GM18519 (cell line): ENCODE data around the gene PDLIM3.
"Not testable (repeated sequence)": the region's sequence is repeated elsewhere in the genome, so short reads cannot be mapped to it uniquely, and the experiment has no call there.

Experiments
- ATAC-seq: cut with Tn5 transposase; IDR thresholded peaks from one replicate; pipeline ENCODE4 v1.9.1; 2021; ENCODE audit warnings: mild to moderate bottlenecking, moderate library complexity; ENCODE audit not compliant: unreplicated experiment, low FRiP score

The PDLIM3 gene

DNA sequence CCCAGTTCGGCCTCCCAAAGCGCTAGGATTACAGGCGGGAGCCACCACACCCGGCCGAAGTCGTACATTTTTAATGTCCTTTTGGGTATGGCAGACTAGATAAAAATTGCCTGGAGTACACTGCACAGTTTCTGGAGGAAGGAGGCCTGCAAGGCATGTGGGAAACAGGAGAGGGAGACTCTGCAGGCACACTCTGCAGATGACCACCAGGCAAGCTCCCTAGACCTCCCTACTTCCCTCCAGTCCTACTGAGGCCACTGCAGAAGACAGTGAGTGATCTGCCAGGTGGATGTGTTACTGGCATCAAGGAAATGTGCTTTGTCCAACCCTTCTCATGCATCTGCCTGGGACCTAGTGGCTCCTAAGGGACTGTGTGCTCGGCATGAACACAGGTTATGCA is 11.4 kb downstream of the PDLIM3 start:
- ATAC-seq, result no peak

DNA sequence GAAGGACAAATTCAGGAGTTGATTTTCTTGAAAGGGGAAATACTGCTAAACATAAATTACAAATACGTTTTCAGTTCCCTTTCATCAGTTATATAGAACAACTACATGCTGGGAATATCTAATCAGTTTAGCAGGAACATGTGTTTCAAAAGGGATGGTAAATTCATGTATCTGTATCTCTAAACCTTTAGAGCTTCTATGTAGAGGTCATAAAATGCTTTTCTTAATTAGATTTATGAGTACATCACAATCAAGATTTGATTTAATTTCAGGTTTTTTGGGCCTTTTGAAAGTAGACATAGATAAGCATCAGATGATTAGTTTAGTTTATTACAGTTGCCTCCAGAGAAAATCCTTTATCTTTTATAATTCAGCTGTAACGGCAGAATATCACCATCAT is 12.9 kb downstream of the PDLIM3 start:
- ATAC-seq, result no peak

DNA sequence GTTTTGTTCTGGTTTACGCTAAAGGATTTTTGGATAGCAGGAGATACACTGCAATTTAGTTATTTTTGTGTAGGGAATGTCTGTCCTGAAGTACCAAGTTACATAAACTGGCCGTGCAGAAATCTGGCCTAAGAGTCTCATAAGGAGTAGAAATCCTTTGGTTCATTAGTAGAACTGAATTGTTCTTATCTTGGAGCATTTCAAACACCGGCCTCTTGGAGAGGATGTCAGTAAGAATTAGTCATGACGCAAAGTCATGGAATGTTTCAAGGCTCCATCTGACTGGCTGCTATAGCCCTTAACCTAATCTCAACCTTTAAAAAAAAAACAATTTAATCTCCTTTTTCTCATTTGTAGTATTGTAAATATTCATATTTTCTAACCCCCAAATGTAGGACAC is 15.2 kb downstream of the PDLIM3 start:
- no peak for ATAC-seq

DNA sequence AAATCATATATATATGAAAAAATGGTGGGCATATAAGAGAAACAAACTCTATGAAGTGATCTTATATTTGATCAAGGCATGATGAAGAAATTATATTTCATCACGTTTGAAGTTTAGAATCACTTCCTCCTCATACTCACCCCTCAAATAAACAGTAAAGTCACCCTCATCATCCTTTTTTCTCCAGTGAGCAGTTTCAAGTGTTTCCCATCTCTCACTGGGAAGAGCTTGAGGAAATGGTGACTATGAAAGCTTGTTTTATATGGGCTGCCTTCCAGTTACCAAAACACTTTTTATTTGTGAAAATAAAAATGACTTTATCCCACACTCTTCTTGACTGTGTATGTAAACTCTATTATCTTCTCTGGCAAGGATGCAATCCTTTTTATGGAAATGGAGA is 16.8 kb downstream of the PDLIM3 start:
- ATAC-seq, result no peak

DNA sequence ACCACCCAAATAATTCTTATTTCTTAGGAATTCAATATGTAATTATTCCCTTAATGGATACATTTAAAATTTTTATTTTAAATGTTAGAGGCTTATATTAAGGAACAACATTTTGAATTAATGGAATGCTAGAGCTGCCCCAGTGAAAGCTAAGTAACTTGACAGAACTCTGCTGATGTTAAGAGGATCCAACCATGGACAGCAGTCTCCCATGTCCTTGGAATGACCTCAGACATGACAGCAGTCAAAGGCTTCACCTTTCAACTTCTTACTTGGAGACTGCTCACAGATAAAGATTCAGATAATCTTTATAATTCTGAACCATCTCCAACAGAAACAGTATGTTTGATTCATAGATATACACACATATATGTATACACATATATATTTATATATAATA is 17.2 kb downstream of the PDLIM3 start:
- no peak for ATAC-seq

DNA sequence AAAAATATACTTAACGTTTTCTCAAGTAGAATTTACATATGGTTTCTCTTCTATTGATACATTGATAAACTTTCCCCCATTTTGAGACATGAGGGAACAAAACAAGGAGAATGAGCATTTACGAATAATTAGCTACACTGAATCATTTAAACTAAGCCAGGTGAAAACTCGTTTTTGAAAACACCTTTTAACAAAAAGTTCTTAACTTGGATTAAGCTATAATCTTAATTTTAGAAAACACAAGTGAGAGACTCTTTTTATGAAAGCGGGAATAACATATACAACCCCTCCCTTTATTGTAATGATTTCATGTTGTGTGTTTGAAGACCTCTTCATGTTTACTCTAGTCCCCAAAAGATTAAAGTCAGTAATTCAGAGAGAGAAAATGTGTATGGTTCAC is 20.1 kb downstream of the PDLIM3 start:
- ATAC-seq, result no peak

DNA sequence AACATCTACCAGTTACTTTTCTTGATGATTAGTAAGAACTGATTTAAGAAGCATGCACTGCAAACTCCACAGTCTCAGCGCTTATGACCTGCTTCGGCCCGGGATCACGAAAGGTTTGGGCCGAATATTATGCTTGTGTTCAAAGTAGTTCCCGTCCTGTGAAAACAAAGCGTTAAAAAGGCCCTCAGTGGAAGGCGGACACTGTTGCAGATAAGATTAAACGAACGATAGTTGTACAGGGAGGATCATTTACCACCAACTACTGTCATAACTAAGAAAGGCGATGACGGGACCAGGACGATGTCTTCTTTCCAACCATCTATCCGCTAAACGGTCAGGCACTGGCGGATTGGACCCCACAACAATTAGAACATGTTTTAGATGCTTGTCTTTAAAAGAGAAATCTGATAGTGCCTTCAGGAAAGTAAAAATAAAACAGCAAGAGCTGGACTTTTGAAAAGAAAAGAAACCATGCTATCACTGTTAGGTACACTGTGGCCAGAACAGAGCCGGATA is 21.1 kb downstream of the PDLIM3 start:
- ATAC-seq, result no peak

DNA sequence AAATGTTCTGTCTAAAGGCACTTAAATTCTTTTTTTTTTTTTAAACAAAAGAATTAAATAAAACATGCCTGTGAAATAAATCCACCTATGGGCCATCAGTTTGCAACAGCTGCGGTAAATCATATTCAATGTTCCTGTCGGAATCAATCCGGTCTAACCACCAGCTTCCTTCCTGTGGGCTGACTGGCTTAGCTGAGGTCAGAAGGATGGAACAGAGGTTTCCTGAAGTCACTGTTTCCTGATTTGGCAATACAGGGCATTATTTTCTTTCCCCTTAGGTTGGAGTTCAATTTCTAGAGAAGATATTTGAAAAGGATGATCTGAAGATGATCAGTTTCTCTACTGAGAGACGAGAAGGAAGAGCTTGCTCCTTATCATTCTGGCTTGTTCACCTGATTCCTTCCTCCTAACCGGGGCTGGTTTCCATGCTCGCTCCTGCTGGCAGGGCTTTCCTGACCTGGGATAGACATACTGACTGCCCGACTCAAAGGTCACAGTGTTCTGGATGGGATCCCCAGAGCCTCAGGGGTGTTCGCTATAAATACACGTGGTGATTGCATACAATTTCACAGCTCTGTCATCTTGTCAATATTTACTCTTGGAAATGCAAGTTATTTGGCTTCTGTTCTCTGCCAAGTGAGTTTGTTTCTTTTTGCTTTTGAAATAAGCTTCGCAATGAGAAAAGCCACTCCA is 21.7 kb downstream of the PDLIM3 start:
- ATAC-seq, result no peak

DNA sequence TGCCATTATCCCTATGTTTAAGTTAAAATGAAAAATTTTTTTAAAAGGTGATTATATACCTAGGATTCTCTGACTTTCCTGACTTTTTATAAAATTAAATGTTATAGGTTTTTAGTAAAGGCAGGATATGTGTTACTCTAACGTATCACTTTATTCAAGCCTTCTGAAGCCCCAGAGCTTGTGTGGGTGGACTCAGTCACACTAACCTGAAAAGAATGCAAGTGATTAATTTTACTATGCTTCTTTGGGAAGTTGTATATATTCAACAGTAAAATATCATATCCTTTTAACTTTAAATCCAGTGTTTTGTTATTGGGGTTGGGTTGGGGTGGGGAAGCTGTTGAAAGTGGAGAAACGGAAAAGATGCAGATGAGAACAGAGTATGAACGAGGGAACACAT is 22.8 kb downstream of the PDLIM3 start:
- ATAC-seq, result no peak

DNA sequence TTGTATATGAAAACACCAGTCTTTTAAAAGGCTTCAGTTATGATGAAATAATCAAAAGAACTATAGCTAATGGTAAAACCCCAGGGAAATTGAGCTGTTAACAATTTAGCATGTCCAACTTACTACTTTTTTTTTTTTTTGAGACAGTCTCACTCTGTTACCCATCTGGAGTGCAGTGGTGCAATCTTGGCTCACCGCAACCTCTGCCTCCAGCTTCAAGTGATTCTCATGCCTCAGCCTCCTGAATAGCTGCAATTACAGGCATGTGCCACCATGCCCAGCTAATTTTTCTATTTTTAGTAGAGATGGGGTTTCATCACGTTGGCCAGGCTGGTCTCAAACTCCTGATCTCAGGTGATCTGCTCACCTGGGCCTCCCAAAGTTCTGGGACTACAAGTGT is 24.1 kb downstream of the PDLIM3 start:
- ATAC-seq, result not testable (repeated sequence)

DNA sequence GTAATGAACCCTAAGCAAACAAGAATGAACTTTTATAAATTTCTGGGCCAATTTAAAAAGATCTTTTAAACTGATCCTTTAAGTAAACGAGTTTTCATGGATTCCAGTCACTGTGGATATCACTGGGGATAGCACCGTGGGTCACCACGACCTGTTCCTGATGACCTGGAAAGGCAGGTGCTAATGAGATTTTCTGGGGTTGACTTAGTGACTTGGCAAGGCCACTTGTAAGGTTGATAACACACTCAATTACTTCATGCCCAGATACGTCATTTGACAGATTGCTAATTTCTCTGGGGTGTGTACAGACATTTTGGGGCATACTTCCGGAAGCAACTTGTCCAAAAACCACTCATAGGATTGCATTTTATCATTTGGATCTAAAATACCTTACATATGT is 24.5 kb downstream of the PDLIM3 start:
- ATAC-seq, result no peak

DNA sequence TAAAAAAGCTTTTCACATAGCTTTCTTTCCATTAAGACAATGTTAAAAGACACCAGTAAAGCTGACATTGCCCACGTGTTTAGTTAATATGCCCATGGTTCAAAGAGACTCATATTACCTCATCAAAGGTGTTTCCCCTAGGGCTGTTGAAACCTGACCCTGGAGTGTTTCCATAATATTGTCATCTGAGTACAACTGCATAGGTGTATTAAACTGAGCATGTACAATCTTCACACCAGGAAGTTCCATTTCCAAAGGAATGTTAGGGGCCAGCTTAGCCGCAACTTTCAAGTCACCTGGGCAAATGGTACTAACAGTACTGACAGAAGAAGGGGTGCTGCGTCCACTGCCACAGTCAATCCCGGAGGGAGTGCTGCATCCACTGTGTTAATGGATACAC is 27.1 kb downstream of the PDLIM3 start:
- ATAC-seq, result no peak

DNA sequence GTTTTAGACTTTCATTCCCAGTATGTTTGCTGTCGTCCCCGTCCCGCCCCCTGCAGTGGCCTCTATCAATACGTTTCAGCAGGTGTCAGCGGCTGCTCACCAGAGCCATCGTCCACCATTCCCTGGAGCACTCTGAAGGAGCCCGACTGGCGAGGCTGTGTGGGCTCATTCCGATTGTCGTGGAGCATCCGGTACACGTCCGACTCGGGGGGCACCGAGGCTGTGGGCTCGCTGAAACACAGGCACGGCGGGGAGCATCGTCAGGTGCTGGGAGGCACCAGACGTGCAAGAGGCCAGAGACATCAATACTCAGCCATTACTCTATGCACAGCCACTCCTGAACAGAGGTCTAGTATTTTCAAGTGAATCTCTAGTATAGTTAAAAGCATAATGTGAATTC is 28.9 kb downstream of the PDLIM3 start:
- ATAC-seq, result no peak

DNA sequence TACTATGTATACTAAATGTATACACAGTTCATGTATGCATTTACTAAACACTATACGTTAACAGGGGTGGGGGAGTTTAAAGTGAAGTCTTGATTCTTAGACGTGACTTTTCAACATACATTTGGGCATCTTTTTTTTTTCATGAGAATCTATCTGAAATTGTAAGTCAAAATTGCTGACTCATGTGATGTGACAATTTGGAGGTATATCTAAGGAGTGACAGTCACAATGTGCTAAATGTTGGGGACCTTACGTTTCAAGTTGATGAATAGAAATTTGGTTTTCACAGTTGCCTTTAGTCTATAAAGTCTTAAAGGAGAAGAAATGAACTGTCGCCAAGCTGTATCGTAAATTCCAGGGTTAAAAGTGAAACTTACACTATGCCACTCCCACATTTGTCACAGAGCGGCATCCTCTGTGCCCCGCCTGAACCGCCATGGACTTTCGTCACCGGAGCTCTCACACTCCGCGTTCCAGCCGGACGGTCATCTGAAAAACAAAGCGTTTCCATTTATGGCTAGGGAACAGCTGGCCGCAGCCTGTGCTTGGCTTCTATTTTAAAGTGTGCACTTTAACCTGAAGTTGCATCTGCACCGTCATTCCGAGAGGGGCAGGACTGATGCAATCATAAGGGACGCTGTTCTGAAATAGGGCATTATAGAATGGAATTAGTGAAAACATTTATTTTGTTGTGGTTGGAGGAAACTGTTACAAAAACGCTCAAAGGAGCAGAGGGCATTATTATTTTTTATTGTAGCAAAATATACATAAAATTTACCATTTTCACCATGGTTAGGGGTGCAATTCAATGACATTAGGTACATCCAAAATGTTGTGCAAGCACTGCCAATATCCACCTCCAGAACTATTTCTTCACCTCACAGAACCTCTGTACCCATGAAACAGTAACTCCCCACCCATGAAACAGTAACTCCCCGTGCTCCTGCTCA is 30.9 kb downstream of the PDLIM3 start:
- no peak for ATAC-seq

DNA sequence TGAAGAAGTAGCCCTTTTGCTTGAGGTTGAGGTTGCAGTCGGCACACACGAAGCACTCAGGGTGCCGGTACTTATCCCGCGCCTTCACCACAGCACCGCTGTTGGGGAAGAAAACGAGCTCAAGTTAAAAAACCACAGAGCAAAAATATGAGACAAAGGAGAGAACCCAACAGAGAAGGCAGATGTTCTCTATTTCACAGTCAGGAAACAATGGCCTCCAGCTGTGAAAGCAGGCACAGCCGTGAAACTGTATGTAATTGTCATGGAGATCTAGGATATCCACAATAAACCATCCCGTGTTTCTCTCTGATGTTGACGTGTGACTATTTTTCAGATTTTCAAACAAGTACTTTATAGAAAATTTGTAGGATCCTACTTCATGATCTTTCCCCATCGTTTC is 32.9 kb downstream of the PDLIM3 start:
- no peak for ATAC-seq

DNA sequence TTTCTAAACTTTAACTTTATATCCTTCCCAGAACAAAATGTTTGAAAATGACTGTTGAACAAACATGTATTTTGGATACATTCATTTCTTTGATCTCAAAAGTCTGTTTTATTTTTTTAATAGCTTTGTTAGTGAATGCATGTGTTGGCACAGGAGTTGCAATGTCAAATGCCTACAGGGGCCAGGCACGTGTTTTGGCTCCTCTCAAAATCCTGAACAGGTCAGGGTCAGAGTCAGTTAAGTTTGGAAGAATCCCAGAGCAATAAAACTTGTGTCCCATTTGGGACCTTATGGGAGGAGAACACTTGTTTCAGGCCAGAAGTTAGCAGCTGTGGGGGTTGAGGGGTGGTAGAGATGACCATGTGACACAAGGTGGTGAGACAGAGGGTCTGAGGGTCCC is 34.7 kb downstream of the PDLIM3 start:
- no peak for ATAC-seq

DNA sequence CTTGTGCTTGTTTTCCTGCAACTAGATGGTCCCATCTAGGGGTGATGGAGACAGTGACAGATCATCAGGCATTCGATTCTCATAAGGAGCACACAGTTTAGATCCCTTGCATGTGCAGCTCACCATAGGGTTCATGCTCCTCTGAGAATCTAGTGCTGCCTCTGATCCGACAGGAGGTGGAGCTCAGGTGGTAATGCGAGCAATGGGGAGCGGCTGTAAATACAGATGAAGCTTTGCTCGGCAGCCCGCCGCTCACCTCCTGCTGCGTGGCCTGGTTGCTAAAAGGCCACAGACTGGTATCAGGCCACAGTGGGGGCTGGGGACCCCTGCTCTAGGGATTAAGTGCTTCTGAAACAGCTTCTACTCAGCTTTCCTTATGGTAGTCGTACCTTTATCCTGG is 35.3 kb downstream of the PDLIM3 start:
- no peak for ATAC-seq

DNA sequence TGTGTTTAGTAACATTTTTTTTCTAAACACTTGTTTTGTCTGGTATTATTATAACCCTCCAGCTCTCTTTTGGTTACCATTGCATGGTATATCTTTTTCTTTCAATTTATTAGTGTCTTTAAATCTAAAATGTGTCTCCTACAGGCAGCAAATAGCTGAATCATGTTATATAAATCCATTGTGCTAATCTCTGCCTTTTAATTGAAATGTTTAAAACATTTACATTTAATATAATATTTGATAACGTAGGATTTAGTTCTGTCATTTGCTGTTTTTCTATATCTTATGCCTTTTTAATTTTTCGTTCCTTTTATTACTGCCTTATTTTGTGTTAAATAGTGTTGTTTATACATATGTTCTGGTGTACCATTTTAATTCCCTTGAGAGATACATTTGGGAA is 46.7 kb downstream of the PDLIM3 start:
- no peak for ATAC-seq

DNA sequence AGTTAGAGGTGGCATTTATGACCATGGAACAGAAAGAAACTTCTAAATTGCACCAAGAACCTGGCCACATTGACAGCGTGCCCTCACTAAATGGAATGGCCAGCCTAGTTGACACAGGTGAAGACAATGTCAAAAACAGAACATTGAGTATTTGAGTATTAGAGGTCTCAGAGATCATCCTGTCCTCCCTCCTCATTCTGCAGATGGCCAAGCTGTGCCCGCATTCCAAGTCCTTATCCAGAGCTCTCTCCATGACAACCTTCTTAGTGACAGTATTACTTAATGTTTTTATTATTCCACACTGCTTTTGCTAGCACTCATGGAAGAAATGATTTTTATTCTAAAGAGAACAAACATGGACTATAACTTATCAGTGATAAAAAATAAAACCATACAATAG is 53.9 kb downstream of the PDLIM3 start:
- ATAC-seq, result no peak

DNA sequence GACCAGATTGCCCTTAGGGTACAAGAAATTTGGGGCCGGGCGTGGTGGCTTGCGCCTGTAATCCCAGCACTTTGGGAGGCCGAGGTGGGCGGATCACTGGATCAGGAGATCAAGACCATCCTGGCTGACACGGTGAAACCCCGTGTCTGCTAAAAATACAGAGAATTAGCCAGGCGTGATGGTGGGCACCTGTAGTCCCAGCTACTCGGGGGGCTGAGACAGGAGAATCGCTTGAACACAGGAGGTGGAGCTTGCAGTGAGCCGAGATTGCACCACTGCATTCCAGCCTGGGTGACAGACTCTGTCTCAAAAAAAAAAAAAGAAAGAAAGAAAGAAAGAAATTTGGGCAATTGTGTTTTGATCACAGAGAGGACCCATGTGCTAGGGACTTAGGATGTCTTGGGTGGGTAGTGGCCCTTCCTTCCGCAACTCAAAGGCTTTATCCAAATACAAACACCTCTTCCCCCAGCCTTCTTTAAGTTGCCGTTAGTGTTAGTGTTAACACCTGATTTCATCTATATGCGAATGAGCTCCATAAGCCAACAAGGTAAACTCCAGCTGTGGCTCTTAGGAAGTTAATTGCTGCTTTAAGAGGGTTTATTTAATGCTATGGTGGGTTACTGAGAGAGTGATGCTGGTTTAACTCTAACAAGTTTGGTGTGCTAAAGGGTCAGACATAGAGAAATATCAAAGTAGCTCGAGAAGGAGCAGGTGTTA is 55.1 kb downstream of the PDLIM3 start:
- ATAC-seq, result no peak

DNA sequence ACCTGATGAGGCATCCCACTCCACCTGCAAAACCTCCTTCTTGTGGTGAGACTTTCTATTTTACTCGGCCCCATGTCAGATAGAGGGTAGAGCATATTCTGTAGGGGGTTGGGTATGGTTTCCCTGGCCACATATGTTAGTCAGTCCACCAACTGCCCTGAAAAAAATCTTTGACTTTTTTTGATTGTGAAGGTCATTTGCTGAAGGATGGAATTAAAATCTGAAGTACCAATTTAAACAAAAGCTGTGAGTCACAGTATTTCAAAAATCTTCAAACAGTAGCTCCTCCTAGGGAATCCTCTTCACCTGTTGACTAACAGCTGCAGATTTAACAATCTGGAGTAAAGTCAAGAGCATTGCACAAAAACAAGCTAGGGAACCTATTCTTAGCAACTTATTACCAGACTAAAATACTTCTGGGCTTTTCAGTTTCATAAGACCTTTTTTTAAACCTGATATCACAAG is 55.8 kb downstream of the PDLIM3 start:
- peak; percentile 88 for ATAC-seq
